Ishikawa (cell line): ENCODE measurements around the gene C14orf180.

Experiments used
- CEBPB ChIP-seq: IDR thresholded peaks from 2 replicates; pipeline ENCODE4 v1.6.1; 2012
- CREB1 ChIP-seq: IDR thresholded peaks from 2 replicates; pipeline ENCODE4 v1.6.1; 2012; ENCODE audit warnings: low read depth
- EGR1 ChIP-seq: IDR thresholded peaks from 2 replicates; pipeline ENCODE4 v1.6.1; 2012
- EP300 ChIP-seq: IDR thresholded peaks from 2 replicates; pipeline ENCODE4 v1.6.1; 2012; ENCODE audit warnings: borderline replicate concordance
- FOXM1 ChIP-seq: IDR thresholded peaks from 2 replicates; pipeline ENCODE4 v1.6.1; 2012; ENCODE audit warnings: low read depth, borderline replicate concordance
- MAX ChIP-seq: IDR thresholded peaks from 2 replicates; pipeline ENCODE4 v1.6.1; 2012
- NFIC ChIP-seq: IDR thresholded peaks from 2 replicates; pipeline ENCODE4 v1.6.1; 2012
- RAD21 ChIP-seq: IDR thresholded peaks from 2 replicates; pipeline ENCODE4 v1.6.1; 2012; ENCODE audit warnings: low read depth
- REST ChIP-seq: IDR thresholded peaks from 2 replicates; pipeline ENCODE4 v1.6.1; 2012; ENCODE audit warnings: low read depth, mild to moderate bottlenecking
- TAF1 ChIP-seq: IDR thresholded peaks from 2 replicates; pipeline ENCODE4 v1.6.1; 2012; ENCODE audit warnings: low read depth, mild to moderate bottlenecking
- TCF12 ChIP-seq: IDR thresholded peaks from 2 replicates; pipeline ENCODE4 v1.6.1; 2012; ENCODE audit warnings: low read depth
- TEAD4 ChIP-seq: IDR thresholded peaks from 2 replicates; pipeline ENCODE4 v1.6.1; 2012
- YY1 ChIP-seq: IDR thresholded peaks from 2 replicates; pipeline ENCODE4 v1.6.1; 2012; ENCODE audit warnings: low read depth
- ZBTB7A ChIP-seq: IDR thresholded peaks from 2 replicates; pipeline ENCODE4 v1.6.1; 2012; ENCODE audit warnings: low read depth
- TF ChIP-seq, protein P1 (sequence below): IDR thresholded peaks from 2 replicates; pipeline ENCODE4 v1.6.1; 2012

C14orf180 gene

DNA sequence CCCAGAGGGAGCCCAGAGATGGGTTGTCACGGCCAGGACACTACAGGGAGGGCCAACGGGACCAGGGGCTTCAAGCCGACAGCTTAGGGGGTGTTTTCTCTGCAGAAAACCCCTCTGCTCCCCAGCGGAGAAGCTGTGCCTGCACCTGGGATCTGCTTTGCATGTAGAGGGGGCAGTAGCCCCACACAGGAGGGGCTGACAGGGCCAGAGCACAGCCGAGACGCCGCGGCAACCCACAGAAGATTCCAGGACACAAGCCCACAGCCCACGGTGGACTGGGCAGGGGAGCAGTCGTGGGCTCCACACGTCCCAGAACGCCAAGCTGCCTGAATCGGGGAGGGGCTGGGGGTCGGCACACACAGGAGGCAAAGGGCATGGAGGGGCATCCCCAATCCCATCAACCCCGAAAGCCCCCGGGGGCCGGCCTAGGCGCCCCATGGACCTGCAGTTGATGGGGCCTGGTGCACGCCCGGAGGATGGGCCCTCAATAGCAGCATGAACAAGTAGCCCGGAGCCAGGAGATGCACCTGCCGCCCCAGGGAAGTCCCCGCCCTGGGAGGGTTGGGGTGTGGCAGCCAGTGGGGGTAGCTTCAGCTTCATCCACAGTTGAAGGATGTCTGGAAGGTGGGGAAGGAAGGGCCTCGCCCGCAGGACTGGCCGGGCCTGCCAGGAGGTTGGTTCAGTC lies 55.5 kb downstream of the C14orf180 start:
- TF ChIP-seq YY1: no peak
- TF ChIP-seq CREB1: no peak
- TF ChIP-seq, protein P1, sequence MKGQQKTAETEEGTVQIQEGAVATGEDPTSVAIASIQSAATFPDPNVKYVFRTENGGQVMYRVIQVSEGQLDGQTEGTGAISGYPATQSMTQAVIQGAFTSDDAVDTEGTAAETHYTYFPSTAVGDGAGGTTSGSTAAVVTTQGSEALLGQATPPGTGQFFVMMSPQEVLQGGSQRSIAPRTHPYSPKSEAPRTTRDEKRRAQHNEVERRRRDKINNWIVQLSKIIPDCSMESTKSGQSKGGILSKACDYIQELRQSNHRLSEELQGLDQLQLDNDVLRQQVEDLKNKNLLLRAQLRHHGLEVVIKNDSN: no peak
- no peak for TF ChIP-seq REST
- TF ChIP-seq FOXM1: no peak
- TF ChIP-seq EGR1: no peak

GRCh38 chr14:104635717-104636116 lies 56.2 kb downstream of the C14orf180 start:
- TF ChIP-seq TCF12 (no peak), YY1 (no peak), ZBTB7A (no peak), TEAD4 (no peak), CREB1 (no peak), EP300 (no peak), FOXM1 (no peak), RAD21 (no peak), EGR1 (no peak), REST (no peak), CEBPB (no peak), MAX (no peak), TAF1 (no peak), NFIC (no peak)
- TF ChIP-seq, protein P1: no peak

GRCh38 chr14:104636131-104636530 lies 56.6 kb downstream of the C14orf180 start:
- TF ChIP-seq EGR1 (no peak), YY1 (no peak), TEAD4 (no peak), CEBPB (no peak), RAD21 (no peak), ZBTB7A (no peak), TAF1 (no peak)
- TF ChIP-seq, protein P1: no peak

GRCh38 chr14:104636846-104637545 lies 57.4 kb downstream of the C14orf180 start:
- peak; percentile 51 for TF ChIP-seq EGR1

DNA sequence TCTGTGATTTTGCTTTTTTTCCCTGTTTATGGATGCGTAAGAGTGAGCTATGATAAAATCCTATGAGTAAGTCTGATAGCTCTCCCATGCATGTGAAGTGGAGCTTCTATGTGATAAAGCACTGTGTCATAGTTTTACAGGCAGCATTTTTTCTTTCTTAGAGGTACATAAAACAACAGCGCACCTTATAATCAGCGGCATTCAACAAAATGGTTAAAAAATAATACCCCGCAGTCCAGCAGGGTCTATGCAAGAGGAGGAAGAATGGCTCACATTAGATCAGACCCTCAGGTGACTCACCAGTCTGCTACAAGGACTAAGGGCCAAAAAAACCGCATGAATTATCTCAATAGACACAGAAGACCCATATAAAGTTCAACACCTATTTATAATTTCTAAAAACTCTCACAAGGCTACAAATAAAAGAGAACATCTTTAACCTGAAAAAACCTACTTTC lies 58.0 kb downstream of the C14orf180 start:
- TF ChIP-seq RAD21: no peak
- no peak for TF ChIP-seq TAF1
- TF ChIP-seq YY1: no peak

GRCh38 chr14:104638190-104638589 lies 58.6 kb downstream of the C14orf180 start:
- TF ChIP-seq CREB1 (no peak), EGR1 (no peak), YY1 (no peak)
